ENCODE measurements around the gene TRIM62.

GRCh38 chr1:33158366-33158765, 23.5 kb downstream of the TRIM62 start:
- TF ChIP-seq RAD21 (IDR thresholded peaks at IDR 0.05), result no peak
- TF ChIP-seq CTCF (IDR thresholded peaks at IDR 0.05; ENCODE audit: low read depth, low read length, missing input control), result no peak
- TF ChIP-seq JUND (IDR thresholded peaks at IDR 0.05), result no peak
- no peak for TF ChIP-seq FOXA1 (IDR thresholded peaks at IDR 0.05)
- no peak for TF ChIP-seq SP1 (IDR thresholded peaks at IDR 0.05)
